Liver (tissue), 9 donors: Measurements from ENCODE around the gene CEP43. TPM values are rescaled to one million over a fixed set of nuclear protein-coding genes. Genes with fewer than 3 reads are reported as not detected.

Experiments
- DNase-seq: peaks from one replicate; pipeline ENCODE4 v3.0.0-alpha.2; 2017; ENCODE audit warnings: low spot score
- H3K27ac ChIP-seq, 2 donors: one replicate each; pipeline ENCODE4 v1.7.0; 2013; ENCODE audit warnings: inconsistent platforms in 2 of 2, low read length in 2 of 2, control low read depth in 1 of 2, low read depth in 1 of 2, mild to moderate bottlenecking in 1 of 2
- H3K27me3 ChIP-seq, 4 donors: one replicate each; pipeline versions ENCODE4 v1.6.1 to v1.7.0; 2013; ENCODE audit warnings: low read length in 3 of 4, inconsistent platforms in 1 of 4, mild to moderate bottlenecking in 1 of 4, moderate library complexity in 1 of 4; ENCODE audit not compliant: control insufficient read depth in 4 of 4, insufficient read depth in 4 of 4
- H3K36me3 ChIP-seq, 4 donors: one replicate each; pipeline versions ENCODE4 v1.6.1 to v1.7.0; 2013; ENCODE audit warnings: low read length in 3 of 4, mild to moderate bottlenecking in 3 of 4, low read depth in 1 of 4, moderate library complexity in 1 of 4; ENCODE audit not compliant: control insufficient read depth in 4 of 4, insufficient read depth in 3 of 4
- H3K4me1 ChIP-seq, 4 donors: one replicate each; pipeline versions ENCODE4 v1.6.1 to v1.7.0; 2013; ENCODE audit warnings: low read length in 3 of 4, mild to moderate bottlenecking in 3 of 4, moderate library complexity in 1 of 4; ENCODE audit not compliant: control insufficient read depth in 4 of 4, insufficient read depth in 4 of 4
- H3K4me3 ChIP-seq, 3 donors: one replicate each; pipeline versions ENCODE4 v1.6.1 to v1.7.0; 2013; ENCODE audit warnings: low read length in 3 of 3, control low read depth in 1 of 3, low read depth in 1 of 3, mild to moderate bottlenecking in 1 of 3
- H3K9ac ChIP-seq, 2 donors: one replicate each; pipeline ENCODE4 v1.7.0; 2013; ENCODE audit warnings: low read length in 2 of 2, mild to moderate bottlenecking in 2 of 2, moderate library complexity in 2 of 2, control low read depth in 1 of 2, low read depth in 1 of 2
- H3K9me3 ChIP-seq, 4 donors: one replicate each; pipeline versions ENCODE4 v1.6.1 to v1.7.0; 2013; ENCODE audit warnings: low read length in 3 of 4; ENCODE audit not compliant: control insufficient read depth in 4 of 4
- EGR1 ChIP-seq, 2 donors: IDR thresholded peaks; 2 replicates each; pipeline ENCODE4 v1.6.1; 2016 to 2018; ENCODE audit warnings: antibody characterized with exemption in 2 of 2, low read depth in 2 of 2
- FOXA1 ChIP-seq: IDR thresholded peaks from 2 replicates; pipeline ENCODE4 v1.6.1; 2016; ENCODE audit warnings: antibody characterized with exemption
- FOXA2 ChIP-seq: IDR thresholded peaks from 2 replicates; pipeline ENCODE4 v1.6.1; 2016; ENCODE audit warnings: antibody characterized with exemption
- GABPA ChIP-seq, 2 donors: IDR thresholded peaks in 1 of 2; conservative IDR thresholded peaks in 1 of 2; 2 replicates each; pipeline ENCODE4 v1.6.1; 2016; ENCODE audit warnings: antibody characterized with exemption in 2 of 2, mild to moderate bottlenecking in 1 of 2, moderate library complexity in 1 of 2
- HNF4A ChIP-seq, 2 donors: conservative IDR thresholded peaks; 2 replicates each; pipeline ENCODE4 v1.6.1; 2016; ENCODE audit warnings: antibody characterized with exemption in 2 of 2, mild to moderate bottlenecking in 2 of 2
- HNF4G ChIP-seq: IDR thresholded peaks from 2 replicates; pipeline ENCODE4 v1.6.1; 2016; ENCODE audit warnings: antibody characterized with exemption
- JUND ChIP-seq, 2 donors: IDR thresholded peaks; 2 replicates each; pipeline ENCODE4 v1.6.1; 2016; ENCODE audit warnings: antibody characterized with exemption in 2 of 2
- NR2F2 ChIP-seq: IDR thresholded peaks from 2 replicates; pipeline ENCODE4 v1.6.1; 2016; ENCODE audit warnings: antibody characterized with exemption
- RAD21 ChIP-seq, 2 donors: IDR thresholded peaks; 2 replicates each; pipeline ENCODE4 v1.6.1; 2016; ENCODE audit warnings: antibody characterized with exemption in 2 of 2, mild to moderate bottlenecking in 2 of 2
- RXRA ChIP-seq, 2 donors: IDR thresholded peaks; 2 replicates each; pipeline ENCODE4 v1.6.1; 2017 to 2018; ENCODE audit warnings: antibody characterized with exemption in 2 of 2, mild to moderate bottlenecking in 1 of 2
- SP1 ChIP-seq: IDR thresholded peaks from 2 replicates; pipeline ENCODE4 v1.6.1; 2018; ENCODE audit warnings: antibody characterized with exemption, mild to moderate bottlenecking
- WGBS: extraction: QIAGEN DNeasy Blood & Tissue Kit; methylation state at CpG from one replicate; pipeline ENCODE4 v1.1.7; 2013; 5-methylcytosine and 5-hydroxymethylcytosine counted together
- polyA plus RNA-seq, 2 donors: library from polyadenylated mRNA; stranded (reverse) in 1 of 2; unstranded in 1 of 2; fragments of 200-250 nt in 1 of 2; fragments of >200 nt in 1 of 2; fragmentation: Nextera tagmentation in 1 of 2; extraction: Ambion mirVana in 1 of 2; gene quantifications; one replicate each; pipeline versions ENCODE4 v1.2.1 to v1.2.3, GENCODE V29; 2013 to 2015
- total RNA-seq, 2 donors: library from RNA; depleted of rRNA; stranded (reverse); fragments of >200 nt; gene quantifications; one replicate each; pipeline ENCODE4 v1.2.3, GENCODE V29; 2014
- TF ChIP-seq, protein P1 (sequence below): fragments of 150-350 bp; IDR thresholded peaks from 2 replicates; pipeline ENCODE4 v1.5.1; 2017; ENCODE audit warnings: improper control_type of control experiment, low read depth, low read length; ENCODE audit not compliant: missing input control
- TF ChIP-seq, protein P2 (sequence below): IDR thresholded peaks from 2 replicates; pipeline ENCODE4 v1.6.1; 2016; ENCODE audit warnings: antibody characterized with exemption
- TF ChIP-seq, protein P3 (sequence below): IDR thresholded peaks from 2 replicates; pipeline ENCODE4 v1.6.1; 2016; ENCODE audit warnings: antibody characterized with exemption, mild to moderate bottlenecking
- TF ChIP-seq, protein P4 (sequence below): IDR thresholded peaks from 2 replicates; pipeline ENCODE4 v1.6.1; 2016; ENCODE audit warnings: antibody characterized with exemption
- TF ChIP-seq, protein P5 (sequence below): IDR thresholded peaks from 2 replicates; pipeline ENCODE4 v1.6.1; 2016; ENCODE audit warnings: antibody characterized with exemption
- donor health status: healthy.
- donor health status: healthy.
- donor health status: healthy.
- donor health status: healthy.
- donor health status: healthy.

The CEP43 gene
- total and polyA plus RNA-seq, 4 donors: 12.0 to 32.0 (median 18.0) TPM

DNA sequence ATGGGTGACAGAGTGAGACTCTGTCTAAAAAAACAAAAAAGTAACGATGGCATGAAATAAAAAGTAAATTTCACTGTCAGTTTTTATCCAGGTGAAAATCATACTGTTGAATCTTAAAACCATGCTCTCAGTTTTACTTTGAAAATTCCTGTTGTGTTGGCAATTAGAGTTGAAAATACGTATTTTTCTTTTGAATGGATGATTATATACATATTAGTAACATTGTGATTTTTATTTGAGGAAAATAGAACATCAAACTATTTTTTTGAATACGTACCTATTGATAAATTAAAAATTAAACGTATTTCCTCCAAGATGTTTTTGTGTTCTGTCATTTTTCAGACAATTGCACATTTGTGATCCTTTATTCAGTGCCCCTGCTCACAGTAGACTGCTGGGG lies 14.7 kb downstream of the CEP43 start:
- WGBS: 98% methylated on average over 4 of the region's 4 CpGs
- Histone ChIP-seq H3K27ac (no peak overlapping the region), H3K27me3 (no peaks in the 10 kb centered on the region), H3K36me3 (peaks cover 0 to 48% (median 30%) of the 10 kb centered on the region in 4 donors), H3K4me1 (no peaks in the 10 kb centered on the region), H3K9me3 (no peaks in the 10 kb centered on the region), H3K4me3 (no peak overlapping the region), H3K9ac (no peak overlapping the region)
- no peak for DNase-seq
- no peak for TF ChIP-seq HNF4A (conservative IDR thresholded peaks at IDR 0.05)
- no peak for TF ChIP-seq SP1
- TF ChIP-seq, protein P1, sequence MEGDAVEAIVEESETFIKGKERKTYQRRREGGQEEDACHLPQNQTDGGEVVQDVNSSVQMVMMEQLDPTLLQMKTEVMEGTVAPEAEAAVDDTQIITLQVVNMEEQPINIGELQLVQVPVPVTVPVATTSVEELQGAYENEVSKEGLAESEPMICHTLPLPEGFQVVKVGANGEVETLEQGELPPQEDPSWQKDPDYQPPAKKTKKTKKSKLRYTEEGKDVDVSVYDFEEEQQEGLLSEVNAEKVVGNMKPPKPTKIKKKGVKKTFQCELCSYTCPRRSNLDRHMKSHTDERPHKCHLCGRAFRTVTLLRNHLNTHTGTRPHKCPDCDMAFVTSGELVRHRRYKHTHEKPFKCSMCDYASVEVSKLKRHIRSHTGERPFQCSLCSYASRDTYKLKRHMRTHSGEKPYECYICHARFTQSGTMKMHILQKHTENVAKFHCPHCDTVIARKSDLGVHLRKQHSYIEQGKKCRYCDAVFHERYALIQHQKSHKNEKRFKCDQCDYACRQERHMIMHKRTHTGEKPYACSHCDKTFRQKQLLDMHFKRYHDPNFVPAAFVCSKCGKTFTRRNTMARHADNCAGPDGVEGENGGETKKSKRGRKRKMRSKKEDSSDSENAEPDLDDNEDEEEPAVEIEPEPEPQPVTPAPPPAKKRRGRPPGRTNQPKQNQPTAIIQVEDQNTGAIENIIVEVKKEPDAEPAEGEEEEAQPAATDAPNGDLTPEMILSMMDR: no peak
- no peak for TF ChIP-seq GABPA (IDR thresholded peaks at IDR 0.05 in 1 of 2, conservative IDR thresholded peaks at IDR 0.05 in 1 of 2)
- no peak for TF ChIP-seq RXRA (IDR thresholded peaks at IDR 0.05)
- TF ChIP-seq FOXA1: no peak
- TF ChIP-seq HNF4G: no peak
- TF ChIP-seq FOXA2: no peak
- TF ChIP-seq, protein P2, sequence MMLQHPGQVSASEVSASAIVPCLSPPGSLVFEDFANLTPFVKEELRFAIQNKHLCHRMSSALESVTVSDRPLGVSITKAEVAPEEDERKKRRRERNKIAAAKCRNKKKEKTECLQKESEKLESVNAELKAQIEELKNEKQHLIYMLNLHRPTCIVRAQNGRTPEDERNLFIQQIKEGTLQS: no peak
- TF ChIP-seq, protein P3, sequence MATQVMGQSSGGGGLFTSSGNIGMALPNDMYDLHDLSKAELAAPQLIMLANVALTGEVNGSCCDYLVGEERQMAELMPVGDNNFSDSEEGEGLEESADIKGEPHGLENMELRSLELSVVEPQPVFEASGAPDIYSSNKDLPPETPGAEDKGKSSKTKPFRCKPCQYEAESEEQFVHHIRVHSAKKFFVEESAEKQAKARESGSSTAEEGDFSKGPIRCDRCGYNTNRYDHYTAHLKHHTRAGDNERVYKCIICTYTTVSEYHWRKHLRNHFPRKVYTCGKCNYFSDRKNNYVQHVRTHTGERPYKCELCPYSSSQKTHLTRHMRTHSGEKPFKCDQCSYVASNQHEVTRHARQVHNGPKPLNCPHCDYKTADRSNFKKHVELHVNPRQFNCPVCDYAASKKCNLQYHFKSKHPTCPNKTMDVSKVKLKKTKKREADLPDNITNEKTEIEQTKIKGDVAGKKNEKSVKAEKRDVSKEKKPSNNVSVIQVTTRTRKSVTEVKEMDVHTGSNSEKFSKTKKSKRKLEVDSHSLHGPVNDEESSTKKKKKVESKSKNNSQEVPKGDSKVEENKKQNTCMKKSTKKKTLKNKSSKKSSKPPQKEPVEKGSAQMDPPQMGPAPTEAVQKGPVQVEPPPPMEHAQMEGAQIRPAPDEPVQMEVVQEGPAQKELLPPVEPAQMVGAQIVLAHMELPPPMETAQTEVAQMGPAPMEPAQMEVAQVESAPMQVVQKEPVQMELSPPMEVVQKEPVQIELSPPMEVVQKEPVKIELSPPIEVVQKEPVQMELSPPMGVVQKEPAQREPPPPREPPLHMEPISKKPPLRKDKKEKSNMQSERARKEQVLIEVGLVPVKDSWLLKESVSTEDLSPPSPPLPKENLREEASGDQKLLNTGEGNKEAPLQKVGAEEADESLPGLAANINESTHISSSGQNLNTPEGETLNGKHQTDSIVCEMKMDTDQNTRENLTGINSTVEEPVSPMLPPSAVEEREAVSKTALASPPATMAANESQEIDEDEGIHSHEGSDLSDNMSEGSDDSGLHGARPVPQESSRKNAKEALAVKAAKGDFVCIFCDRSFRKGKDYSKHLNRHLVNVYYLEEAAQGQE: no peak
- no peak for TF ChIP-seq RAD21 (IDR thresholded peaks at IDR 0.05)
- TF ChIP-seq, protein P4, sequence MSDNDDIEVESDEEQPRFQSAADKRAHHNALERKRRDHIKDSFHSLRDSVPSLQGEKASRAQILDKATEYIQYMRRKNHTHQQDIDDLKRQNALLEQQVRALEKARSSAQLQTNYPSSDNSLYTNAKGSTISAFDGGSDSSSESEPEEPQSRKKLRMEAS: no peak

DNA sequence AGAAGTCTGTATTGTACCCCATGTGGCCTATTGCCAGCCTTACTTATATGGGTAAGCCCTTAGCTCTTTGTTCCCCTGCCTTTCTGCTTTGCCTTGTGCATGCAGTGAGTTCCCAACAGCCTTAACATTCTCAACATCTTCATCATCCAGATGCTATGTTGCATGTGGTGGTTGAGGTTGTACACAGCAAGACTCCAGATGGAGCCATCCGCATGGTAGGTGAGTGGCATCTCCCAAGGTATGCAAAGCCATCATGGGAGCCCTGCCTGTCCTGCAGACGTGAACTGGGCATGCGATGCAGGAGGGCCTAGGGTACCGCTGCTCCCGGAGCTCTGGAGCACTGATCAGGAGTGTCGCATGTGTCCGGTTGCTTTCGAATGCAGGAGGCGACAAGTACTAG lies 16.1 kb downstream of the CEP43 start:
- no peak for DNase-seq
- H3K9ac ChIP-seq: no peak overlapping the region
- TF ChIP-seq, protein P3: no peak
- TF ChIP-seq GABPA (IDR thresholded peaks at IDR 0.05 in 1 of 2, conservative IDR thresholded peaks at IDR 0.05 in 1 of 2) (no peak), JUND (IDR thresholded peaks at IDR 0.05) (no peak), FOXA2 (no peak), EGR1 (IDR thresholded peaks at IDR 0.05; ENCODE audit: low read depth in 2 of 2) (no peak), RXRA (IDR thresholded peaks at IDR 0.05) (no peak), NR2F2 (no peak), RAD21 (IDR thresholded peaks at IDR 0.05) (no peak), SP1 (no peak)
- TF ChIP-seq, protein P2: no peak
- TF ChIP-seq, protein P5, sequence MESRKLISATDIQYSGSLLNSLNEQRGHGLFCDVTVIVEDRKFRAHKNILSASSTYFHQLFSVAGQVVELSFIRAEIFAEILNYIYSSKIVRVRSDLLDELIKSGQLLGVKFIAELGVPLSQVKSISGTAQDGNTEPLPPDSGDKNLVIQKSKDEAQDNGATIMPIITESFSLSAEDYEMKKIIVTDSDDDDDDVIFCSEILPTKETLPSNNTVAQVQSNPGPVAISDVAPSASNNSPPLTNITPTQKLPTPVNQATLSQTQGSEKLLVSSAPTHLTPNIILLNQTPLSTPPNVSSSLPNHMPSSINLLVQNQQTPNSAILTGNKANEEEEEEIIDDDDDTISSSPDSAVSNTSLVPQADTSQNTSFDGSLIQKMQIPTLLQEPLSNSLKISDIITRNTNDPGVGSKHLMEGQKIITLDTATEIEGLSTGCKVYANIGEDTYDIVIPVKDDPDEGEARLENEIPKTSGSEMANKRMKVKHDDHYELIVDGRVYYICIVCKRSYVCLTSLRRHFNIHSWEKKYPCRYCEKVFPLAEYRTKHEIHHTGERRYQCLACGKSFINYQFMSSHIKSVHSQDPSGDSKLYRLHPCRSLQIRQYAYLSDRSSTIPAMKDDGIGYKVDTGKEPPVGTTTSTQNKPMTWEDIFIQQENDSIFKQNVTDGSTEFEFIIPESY: no peak
- no peak overlapping the region for H3K4me3 ChIP-seq
- H3K9me3 ChIP-seq: no peaks in the 10 kb centered on the region
- WGBS: 97% methylated on average over 9 of the region's 9 CpGs
- peaks cover 0 to 56% (median 30%) of the 10 kb centered on the region in 4 donors for H3K36me3 ChIP-seq
- no peak overlapping the region for H3K27ac ChIP-seq
- no peaks in the 10 kb centered on the region for H3K27me3 ChIP-seq
- H3K4me1 ChIP-seq: no peaks in the 10 kb centered on the region
